Peyer's patch (tissue), 4 donors: ENCODE results near the gene GNS.

Experiments
- POLR2A ChIP-seq, 2 donors: fragments of 450-650 bp; IDR thresholded peaks; one replicate each; pipeline ENCODE4 v1.5.1; 2017; ENCODE audit warnings: antibody characterized with exemption in 2 of 2, mild to moderate bottlenecking in 2 of 2, moderate library complexity in 2 of 2
- TF ChIP-seq, protein P1 (sequence below), 6 experiments: fragments of 450-650 bp in 4 of 6; fragments of 200-600 bp in 2 of 6; sonication (generic) in 1 of 6; IDR thresholded peaks; one replicate each; pipeline ENCODE4 v1.5.1; 2017 to 2019; ENCODE audit warnings: antibody characterized with exemption in 6 of 6, mild to moderate bottlenecking in 3 of 6, moderate library complexity in 1 of 6

DNA sequence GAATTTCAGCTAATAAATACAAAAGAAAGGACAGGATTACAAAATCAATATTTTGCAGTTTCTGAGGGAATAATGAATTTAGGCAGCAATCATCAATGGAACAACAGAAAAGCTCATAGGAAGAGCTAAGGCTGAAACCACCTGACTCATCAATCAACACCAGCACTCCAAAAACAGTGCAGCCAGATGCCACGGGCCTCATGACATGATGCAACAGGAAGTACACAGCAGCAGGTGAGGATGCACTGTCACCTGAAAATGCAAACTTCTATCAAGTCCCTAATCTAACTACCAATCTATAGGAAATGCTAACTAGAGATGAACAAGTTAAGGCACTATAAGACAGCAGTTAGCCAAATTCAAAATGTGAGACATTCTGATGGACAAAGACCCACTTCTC, 21.7 kb downstream of the GNS start:
- TF ChIP-seq, protein P1, sequence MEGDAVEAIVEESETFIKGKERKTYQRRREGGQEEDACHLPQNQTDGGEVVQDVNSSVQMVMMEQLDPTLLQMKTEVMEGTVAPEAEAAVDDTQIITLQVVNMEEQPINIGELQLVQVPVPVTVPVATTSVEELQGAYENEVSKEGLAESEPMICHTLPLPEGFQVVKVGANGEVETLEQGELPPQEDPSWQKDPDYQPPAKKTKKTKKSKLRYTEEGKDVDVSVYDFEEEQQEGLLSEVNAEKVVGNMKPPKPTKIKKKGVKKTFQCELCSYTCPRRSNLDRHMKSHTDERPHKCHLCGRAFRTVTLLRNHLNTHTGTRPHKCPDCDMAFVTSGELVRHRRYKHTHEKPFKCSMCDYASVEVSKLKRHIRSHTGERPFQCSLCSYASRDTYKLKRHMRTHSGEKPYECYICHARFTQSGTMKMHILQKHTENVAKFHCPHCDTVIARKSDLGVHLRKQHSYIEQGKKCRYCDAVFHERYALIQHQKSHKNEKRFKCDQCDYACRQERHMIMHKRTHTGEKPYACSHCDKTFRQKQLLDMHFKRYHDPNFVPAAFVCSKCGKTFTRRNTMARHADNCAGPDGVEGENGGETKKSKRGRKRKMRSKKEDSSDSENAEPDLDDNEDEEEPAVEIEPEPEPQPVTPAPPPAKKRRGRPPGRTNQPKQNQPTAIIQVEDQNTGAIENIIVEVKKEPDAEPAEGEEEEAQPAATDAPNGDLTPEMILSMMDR (IDR thresholded peaks at IDR 0.05): no peak
- TF ChIP-seq POLR2A (IDR thresholded peaks at IDR 0.05): no peak
